Stomach (tissue), 9 donors: ENCODE results near the gene CACNA1G. TPM values are rescaled to one million over a fixed set of nuclear protein-coding genes. Genes with fewer than 3 reads are reported as not detected.

Experiments
- DNase-seq, 2 donors: peaks; one replicate each; pipeline versions ENCODE4 v3.0.0 to v3.0.0-alpha.2; 2013 to 2019
- H3K27ac ChIP-seq, 5 donors: fragments of 200-600 bp in 4 of 5; sonication (generic) in 4 of 5; one replicate each; pipeline ENCODE4 v1.5.1; 2013 to 2019; ENCODE audit warnings: mild to moderate bottlenecking in 1 of 5, moderate library complexity in 1 of 5
- H3K27me3 ChIP-seq, 3 donors: fragments of 200-600 bp; sonication (generic); one replicate each; pipeline ENCODE4 v1.5.1; 2017 to 2019; ENCODE audit warnings: mixed run types in 1 of 3
- H3K36me3 ChIP-seq, 4 donors: fragments of 200-600 bp; sonication (generic); 1 replicate in 3 of 4; 2 replicates in 1 of 4; pipeline ENCODE4 v1.5.1; 2016 to 2019
- H3K4me1 ChIP-seq, 4 donors: fragments of 200-600 bp; sonication (generic); one replicate each; pipeline ENCODE4 v1.5.1; 2016 to 2019
- H3K4me3 ChIP-seq, 4 donors: fragments of 200-600 bp; sonication (generic) in 3 of 4; one replicate each; pipeline ENCODE4 v1.5.1; 2016 to 2019; ENCODE audit warnings: mild to moderate bottlenecking in 1 of 4
- H3K9me3 ChIP-seq, 4 donors: fragments of 200-600 bp; sonication (generic); one replicate each; pipeline ENCODE4 v1.5.1; 2016 to 2019
- CTCF ChIP-seq, 7 experiments: fragments of 450-650 bp in 4 of 7; fragments of 200-600 bp in 3 of 7; sonication (generic) in 3 of 7; IDR thresholded peaks; one replicate each; pipeline ENCODE4 v1.5.1; 2016 to 2019; ENCODE audit warnings: antibody characterized with exemption in 7 of 7, control low read depth in 2 of 7, mild to moderate bottlenecking in 1 of 7
- EP300 ChIP-seq: sonication (generic); formaldehyde crosslinking; IDR thresholded peaks from one replicate; pipeline ENCODE4 v1.6.1; 2017; ENCODE audit warnings: antibody characterized with exemption
- POLR2A ChIP-seq, 4 donors: fragments of 450-650 bp; IDR thresholded peaks; one replicate each; pipeline ENCODE4 v1.6.1; 2016; ENCODE audit warnings: antibody characterized with exemption in 4 of 4, control low read depth in 2 of 4, mild to moderate bottlenecking in 1 of 4, moderate library complexity in 1 of 4
- POLR2AphosphoS5 ChIP-seq, 3 donors: sonication (generic); formaldehyde crosslinking; IDR thresholded peaks; one replicate each; pipeline ENCODE4 v1.6.1; 2016; ENCODE audit warnings: antibody characterized with exemption in 3 of 3
- WGBS, 5 donors: extraction: QIAGEN DNeasy Blood & Tissue Kit in 3 of 5; methylation state at CpG; one replicate each; pipeline versions ENCODE4 v1.1.5 to v1.1.7; 2013 to 2018; 5-methylcytosine and 5-hydroxymethylcytosine counted together
- intact Hi-C: fragments of 100-400 bp; cut with DNase I; formaldehyde crosslinking; loops from one replicate; pipeline ENCODE4 v1.15.1; 2023; ENCODE audit warnings: low total_unique reads
- polyA plus RNA-seq, 3 donors: library from polyadenylated mRNA; stranded (reverse); fragments of 200-250 nt; gene quantifications; one replicate each; pipeline ENCODE4 v1.2.3, GENCODE V29; 2013
- total RNA-seq, 5 donors: library from RNA; depleted of rRNA; stranded (reverse); fragments of >200 nt; gene quantifications; one replicate each; pipeline versions ENCODE4 v1.1.0 to v1.2.3, GENCODE V29; 2014 to 2016
- donor health status: healthy with polysubstance abuse.
- donor health status: Bipolar disorder and iron deficiency.
- donor health status: healthy.

Gene CACNA1G
- total and polyA plus RNA-seq, 8 donors, result 0.06 to 3.7 (median 1.1) TPM; not detected in 4

DNA sequence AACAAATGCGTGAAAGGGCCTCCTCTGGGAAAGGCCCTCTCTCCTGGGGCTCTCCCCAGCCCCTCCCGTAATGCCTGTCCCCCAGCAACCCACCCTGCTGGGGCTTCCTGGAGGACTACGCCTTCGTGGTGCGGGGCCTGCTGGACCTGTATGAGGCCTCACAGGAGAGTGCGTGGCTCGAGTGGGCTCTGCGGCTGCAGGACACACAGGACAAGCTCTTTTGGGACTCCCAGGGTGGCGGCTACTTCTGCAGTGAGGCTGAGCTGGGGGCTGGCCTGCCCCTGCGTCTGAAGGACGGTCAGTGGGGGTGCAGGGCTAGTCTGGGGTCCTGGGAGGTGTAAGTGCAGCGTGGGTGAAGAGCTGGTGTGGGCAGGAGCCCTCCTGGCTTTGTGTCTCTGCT is 8.6 kb upstream of the CACNA1G start:
- Histone ChIP-seq H3K36me3 (peaks cover 3 to 63% (median 39%) of the 10 kb centered on the region in 4 donors), H3K27ac (no peak overlapping the region), H3K4me1 (peaks cover 18 to 36% (median 30%) of the 10 kb centered on the region in 4 donors), H3K4me3 (no peak overlapping the region), H3K27me3 (no peaks in the 10 kb centered on the region), H3K9me3 (no peaks in the 10 kb centered on the region)
- intact Hi-C loops, result no loop called here
- WGBS, 5 donors, result 89 to 95% (median 94%) methylated on average over 7 to 12 of the region's 12 CpGs
- TF ChIP-seq POLR2A (IDR thresholded peaks at IDR 0.05), result no peak
- TF ChIP-seq CTCF (IDR thresholded peaks at IDR 0.05), result no peak
- TF ChIP-seq POLR2AphosphoS5 (IDR thresholded peaks at IDR 0.05), result no peak
- TF ChIP-seq EP300, result no peak
- DNase-seq, result no peak

GRCh38 chr17:50554201-50554600 is 6.3 kb upstream of the CACNA1G start:
- Histone ChIP-seq H3K27me3 (peaks cover 0 to 21% (median 8%) of the 10 kb centered on the region in 3 donors), H3K4me3 (no peak overlapping the region), H3K36me3 (peaks cover 3 to 55% (median 36%) of the 10 kb centered on the region in 4 donors), H3K9me3 (no peaks in the 10 kb centered on the region), H3K4me1 (peaks cover 16 to 31% (median 27%) of the 10 kb centered on the region in 4 donors), H3K27ac (no peak overlapping the region)
- WGBS, 5 donors, result 92 to 96% (median 94%) methylated on average over 14 to 17 of the region's 17 CpGs
- no peak for DNase-seq
- no peak for TF ChIP-seq POLR2A (IDR thresholded peaks at IDR 0.05)
- TF ChIP-seq POLR2AphosphoS5 (IDR thresholded peaks at IDR 0.05), result no peak
- TF ChIP-seq EP300, result no peak
- TF ChIP-seq CTCF (IDR thresholded peaks at IDR 0.05), result no peak
- intact Hi-C loops, result no loop called here

- no peak overlapping the region for H3K27ac ChIP-seq
- TF ChIP-seq POLR2A (IDR thresholded peaks at IDR 0.05), result no peak
- no peak for TF ChIP-seq POLR2AphosphoS5 (IDR thresholded peaks at IDR 0.05)
- TF ChIP-seq CTCF (IDR thresholded peaks at IDR 0.05), result no peak
- TF ChIP-seq EP300, result no peak
- WGBS, 5 donors, result 46 to 62% (median 52%) methylated on average over 3 to 5 of the region's 5 CpGs
Measured at GRCh38 chr17:50556803-50557202, 3.7 kb upstream of the CACNA1G start.

DNA sequence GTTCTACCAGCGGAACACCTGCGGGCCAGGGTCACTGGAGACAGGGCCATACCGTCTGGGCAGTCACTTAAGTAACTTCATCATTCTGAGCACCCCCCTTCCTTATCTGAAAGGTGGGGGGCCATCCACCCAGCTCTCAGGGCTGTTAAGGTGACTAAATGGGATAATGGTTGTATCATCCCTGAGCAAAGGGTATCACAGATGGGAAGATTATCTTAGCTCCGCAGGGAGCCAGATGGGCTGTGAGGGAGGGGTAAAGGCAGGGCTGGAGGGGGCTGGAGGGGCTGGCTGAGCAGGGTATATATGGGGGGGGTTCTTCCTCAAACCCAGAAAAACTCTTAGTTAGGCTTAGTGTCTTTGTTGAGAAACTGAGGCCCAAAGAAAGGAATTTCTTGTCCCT is 2.9 kb upstream of the CACNA1G start:
- Histone ChIP-seq H3K4me3 (no peak overlapping the region), H3K36me3 (peaks cover 3 to 25% (median 18%) of the 10 kb centered on the region in 4 donors), H3K27me3 (peaks cover 6 to 55% (median 41%) of the 10 kb centered on the region in 3 donors), H3K4me1 (peaks cover 37 to 56% (median 42%) of the 10 kb centered on the region in 4 donors), H3K27ac (no peak overlapping the region), H3K9me3 (no peaks in the 10 kb centered on the region)
- intact Hi-C loops, result no loop called here
- 86 to 100% (median 91%) methylated on average over 2 to 4 of the region's 4 CpGs for WGBS, 5 donors
- no peak for TF ChIP-seq POLR2A (IDR thresholded peaks at IDR 0.05)
- TF ChIP-seq POLR2AphosphoS5 (IDR thresholded peaks at IDR 0.05), result no peak
- no peak for TF ChIP-seq CTCF (IDR thresholded peaks at IDR 0.05)
- no peak for TF ChIP-seq EP300
- no peak for DNase-seq

More at GRCh38 chr17:50556803-50557202, 3.7 kb upstream of the CACNA1G start:
- peaks cover 6 to 47% (median 32%) of the 10 kb centered on the region in 3 donors for H3K27me3 ChIP-seq
- intact Hi-C loops, result no loop called here
- peaks cover 3 to 29% (median 22%) of the 10 kb centered on the region in 4 donors for H3K36me3 ChIP-seq
- peak in 1 of 2 donors; percentile 66 for DNase-seq
- H3K4me3 ChIP-seq, result no peak overlapping the region
- H3K4me1 ChIP-seq, result peaks cover 31 to 48% (median 37%) of the 10 kb centered on the region in 4 donors
- H3K9me3 ChIP-seq, result no peaks in the 10 kb centered on the region
